Stimulated activated naive CD8-positive, alpha-beta T cell treated with anti-CD3 and anti-CD28 coated beads, Interleukin-15, amount 100 ng/mL, for 72 hours (primary cell): ENCODE data around the gene MAPK13.
"Not testable (repeated sequence)": the region's sequence is repeated elsewhere in the genome, so short reads cannot be mapped to it uniquely, and the experiment has no call there.

Experiments used
- ATAC-seq: fragments of 150-1000 bp; cut with Tn5 transposase; 2 replicates; pipeline ENCODE4 v1.10.0; 2021; ENCODE audit warnings: mild to moderate bottlenecking, moderate library complexity
- DNase-seq, 2 donors: peaks; one replicate each; pipeline ENCODE4 v3.0.0; 2021 to 2022
- H3K27ac Mint-ChIP-seq, 2 donors: one replicate each; pipeline ENCODE4 v1.8.0; 2022; ENCODE audit warnings: mild to moderate bottlenecking in 2 of 2, mixed read lengths in 2 of 2, moderate library complexity in 2 of 2
- H3K27me3 Mint-ChIP-seq: one replicate; pipeline ENCODE4 v1.8.0; 2022; ENCODE audit warnings: mixed read lengths
- H3K4me1 Mint-ChIP-seq: one replicate; pipeline ENCODE4 v1.8.0; 2022; ENCODE audit warnings: mild to moderate bottlenecking, mixed read lengths
- H3K4me3 Mint-ChIP-seq, 2 donors: one replicate each; pipeline ENCODE4 v1.8.0; 2022; ENCODE audit warnings: mild to moderate bottlenecking in 2 of 2, mixed read lengths in 2 of 2, moderate library complexity in 1 of 2
- H3K9me3 Mint-ChIP-seq, 2 donors: one replicate each; pipeline ENCODE4 v1.8.0; 2022; ENCODE audit warnings: mixed read lengths in 2 of 2

Gene MAPK13

GRCh38 chr6:36129941-36130666 lies at the start of gene MAPK13:
MAPK13 (plus strand) TSS chr6:36130513; CDS start chr6:36130583, 70 bp downstream.
- H3K4me3 Mint-ChIP-seq: peak within 1 kb of the TSS; percentile 88 to 90
- ATAC-seq (peak; percentile 37), DNase-seq (peak in 1 of 2 donors; percentile 55)
- H3K4me1 Mint-ChIP-seq: peaks cover 64% of the 10 kb centered on the region
- H3K27me3 Mint-ChIP-seq: no peaks in the 10 kb centered on the region
- no peaks in the 10 kb centered on the region for H3K9me3 Mint-ChIP-seq
- H3K27ac Mint-ChIP-seq: peak within 1 kb of the TSS; percentile 95

GRCh38 chr6:36082318-36082717 lies 48.0 kb upstream of the MAPK13 start:
- ATAC-seq (no peak), DNase-seq (no peak)
- no peak overlapping the region for H3K27ac Mint-ChIP-seq
- peaks cover 4 to 19% of the 10 kb centered on the region in 2 donors for H3K9me3 Mint-ChIP-seq
- H3K4me3 Mint-ChIP-seq: no peak overlapping the region
- no peaks in the 10 kb centered on the region for H3K27me3 Mint-ChIP-seq
- peaks cover 9% of the 10 kb centered on the region for H3K4me1 Mint-ChIP-seq

GRCh38 chr6:36083446-36083845 lies 46.9 kb upstream of the MAPK13 start:
- H3K9me3 Mint-ChIP-seq: peaks cover 4 to 19% of the 10 kb centered on the region in 2 donors
- no peak overlapping the region for H3K4me3 Mint-ChIP-seq
- H3K27me3 Mint-ChIP-seq: no peaks in the 10 kb centered on the region
- no peak overlapping the region for H3K27ac Mint-ChIP-seq
- H3K4me1 Mint-ChIP-seq: peaks cover 9% of the 10 kb centered on the region
- DNase-seq (no peak), ATAC-seq (no peak)

GRCh38 chr6:36088204-36088603 lies 42.1 kb upstream of the MAPK13 start:
- H3K27me3 Mint-ChIP-seq, H3K4me1 Mint-ChIP-seq, H3K27ac Mint-ChIP-seq, ATAC-seq, DNase-seq, H3K4me3 Mint-ChIP-seq: not testable (repeated sequence)
- peaks cover 4 to 13% of the 10 kb centered on the region in 2 donors for H3K9me3 Mint-ChIP-seq

- ATAC-seq: no peak
Observed at GRCh38 chr6:36089048-36089447, 41.3 kb upstream of the MAPK13 start.

GRCh38 chr6:36094238-36094637 lies 36.1 kb upstream of the MAPK13 start:
- H3K27me3 Mint-ChIP-seq: no peaks in the 10 kb centered on the region
- peaks cover 30% of the 10 kb centered on the region for H3K4me1 Mint-ChIP-seq
- DNase-seq (no peak), ATAC-seq (no peak)
- H3K9me3 Mint-ChIP-seq: no peaks in the 10 kb centered on the region
- no peak overlapping the region for H3K4me3 Mint-ChIP-seq
- H3K27ac Mint-ChIP-seq: no peak overlapping the region

More at GRCh38 chr6:36089048-36089447, 41.3 kb upstream of the MAPK13 start:
- Mint-ChIP-seq H3K4me3 (no peak overlapping the region), H3K9me3 (peaks cover 4 to 13% of the 10 kb centered on the region in 2 donors), H3K4me1 (peaks cover 10% of the 10 kb centered on the region), H3K27ac (no peak overlapping the region), H3K27me3 (no peaks in the 10 kb centered on the region)
- DNase-seq: no peak

DNA sequence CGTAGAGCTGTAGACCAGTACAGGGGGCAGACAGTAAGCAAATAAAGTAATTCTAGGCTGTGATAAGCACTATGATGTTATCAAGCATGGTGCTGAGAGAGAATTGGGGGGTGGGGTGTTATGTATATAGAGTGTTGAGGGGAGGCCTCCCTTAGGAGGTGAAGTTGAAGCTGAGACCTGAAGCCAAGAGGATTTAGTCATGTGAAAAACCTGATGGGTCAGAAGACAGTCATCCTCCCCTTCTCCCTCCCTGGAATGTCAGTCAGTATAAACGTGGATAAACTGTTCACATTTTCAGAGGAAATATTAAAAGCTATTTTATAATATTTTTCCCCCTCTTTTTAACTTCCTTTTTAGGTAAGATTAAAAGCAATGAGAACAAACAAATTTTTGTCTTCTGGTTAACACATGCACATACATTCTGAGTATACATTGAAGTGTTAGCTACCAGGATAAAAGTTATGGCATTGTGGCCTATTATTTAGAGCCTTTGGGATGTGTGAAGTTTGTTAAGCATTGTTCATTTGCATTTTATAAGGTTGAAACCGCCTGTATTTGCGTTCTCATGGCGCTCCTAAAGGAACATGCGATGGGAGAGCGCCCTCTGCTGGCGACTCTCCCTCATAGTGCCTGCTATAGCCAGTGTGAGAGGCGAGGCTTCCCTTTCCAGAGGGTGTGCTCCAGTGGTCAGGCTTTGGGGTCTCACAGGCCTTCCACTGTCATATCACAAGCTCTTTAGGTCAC lies 35.4 kb upstream of the MAPK13 start:
- peaks cover 37% of the 10 kb centered on the region for H3K4me1 Mint-ChIP-seq
- peak; percentile 73 to 74 for DNase-seq
- H3K27me3 Mint-ChIP-seq: no peaks in the 10 kb centered on the region
- peak; percentile 94 for ATAC-seq
- H3K9me3 Mint-ChIP-seq: no peaks in the 10 kb centered on the region
- H3K4me3 Mint-ChIP-seq: no peak overlapping the region
- peak overlapping the region; percentile 23 to 76 for H3K27ac Mint-ChIP-seq

- ATAC-seq (peak; percentile 50), DNase-seq (no peak)
- Mint-ChIP-seq H3K9me3 (no peaks in the 10 kb centered on the region), H3K4me3 (no peak overlapping the region), H3K27ac (peak overlapping the region in 1 of 2 donors; percentile 27), H3K4me1 (peaks cover 45% of the 10 kb centered on the region), H3K27me3 (no peaks in the 10 kb centered on the region)
Observed at GRCh38 chr6:36095497-36096391, 34.6 kb upstream of the MAPK13 start.

DNA sequence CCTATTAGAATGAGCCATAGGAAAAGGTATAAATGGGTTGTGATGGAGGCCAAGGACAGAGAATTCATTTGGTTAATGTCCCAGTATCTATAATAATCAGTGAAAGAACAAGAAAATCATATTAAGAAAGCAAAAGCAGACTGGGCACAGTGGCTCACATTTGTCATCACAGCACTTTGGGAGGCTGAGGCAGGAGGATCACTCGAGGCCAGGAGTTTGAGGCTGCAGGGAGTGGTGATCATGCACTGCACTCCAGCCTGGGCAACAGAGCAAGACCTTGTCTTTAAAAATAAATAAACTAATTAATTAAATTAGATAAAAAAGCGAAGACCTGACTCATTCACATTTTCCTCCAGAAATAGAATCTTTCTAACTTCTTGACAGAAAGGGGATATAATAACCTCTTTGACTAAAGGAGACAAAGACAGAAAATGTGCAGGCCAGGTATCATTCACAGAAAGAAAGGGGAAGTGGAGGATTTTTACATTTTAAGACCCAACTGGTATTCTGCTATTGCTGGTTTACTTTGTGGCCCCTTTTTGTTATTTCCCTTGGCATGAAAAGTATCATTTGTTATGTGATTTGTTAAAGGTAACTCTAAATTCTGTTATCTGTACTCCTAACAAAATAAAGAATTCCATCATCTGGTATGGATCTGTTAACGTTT lies 31.9 kb upstream of the MAPK13 start:
- Mint-ChIP-seq H3K9me3 (no peaks in the 10 kb centered on the region), H3K27me3 (no peaks in the 10 kb centered on the region), H3K4me1 (peaks cover 39% of the 10 kb centered on the region), H3K4me3 (no peak overlapping the region), H3K27ac (no peak overlapping the region)
- no peak for ATAC-seq
- no peak for DNase-seq

DNA sequence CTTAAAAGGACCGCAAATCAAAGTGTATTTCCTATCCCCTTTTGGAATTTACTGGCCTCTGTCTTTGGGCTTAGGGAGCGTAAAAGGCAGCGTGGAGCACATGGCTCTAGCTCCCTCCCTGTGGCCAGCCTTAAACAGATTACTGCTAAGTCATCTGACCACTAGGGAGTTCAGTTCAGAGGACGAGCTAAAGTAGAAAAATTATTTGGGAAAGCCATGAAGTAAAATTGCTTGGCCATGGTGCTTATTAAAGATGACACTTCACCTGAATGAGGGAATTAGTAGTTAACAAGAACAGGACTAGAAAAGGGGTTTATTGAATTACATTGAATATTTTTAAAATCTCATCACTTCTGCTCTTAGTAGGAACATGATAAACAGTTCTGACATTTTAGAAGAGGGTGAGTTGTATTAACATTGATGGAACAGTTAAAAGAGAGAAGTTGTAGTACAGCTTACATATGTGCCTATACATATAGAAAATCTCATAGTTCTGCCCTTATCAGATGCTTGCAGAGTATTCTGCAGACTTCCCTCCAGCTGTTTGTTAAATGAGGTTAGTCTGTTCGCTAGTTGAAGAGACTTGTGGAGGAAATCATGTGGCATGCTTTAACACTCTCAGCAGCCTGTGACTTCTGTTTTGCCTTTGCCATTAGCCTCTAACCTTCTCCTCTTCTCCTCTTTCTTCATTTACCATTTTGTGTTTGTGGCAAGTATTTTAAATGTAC lies 31.2 kb upstream of the MAPK13 start:
- peaks cover 37% of the 10 kb centered on the region for H3K4me1 Mint-ChIP-seq
- no peaks in the 10 kb centered on the region for H3K9me3 Mint-ChIP-seq
- ATAC-seq (no peak), DNase-seq (no peak)
- H3K27ac Mint-ChIP-seq: peak overlapping the region in 1 of 2 donors; percentile 21
- H3K27me3 Mint-ChIP-seq: no peaks in the 10 kb centered on the region
- no peak overlapping the region for H3K4me3 Mint-ChIP-seq

GRCh38 chr6:36099869-36100483 lies 30.3 kb upstream of the MAPK13 start:
- Mint-ChIP-seq H3K9me3 (no peaks in the 10 kb centered on the region), H3K4me1 (peaks cover 31% of the 10 kb centered on the region), H3K27ac (no peak overlapping the region), H3K4me3 (no peak overlapping the region), H3K27me3 (no peaks in the 10 kb centered on the region)
- DNase-seq: no peak
- ATAC-seq: peak; percentile 81

- Mint-ChIP-seq H3K4me3 (no peak overlapping the region), H3K9me3 (no peaks in the 10 kb centered on the region), H3K27ac (no peak overlapping the region), H3K27me3 (no peaks in the 10 kb centered on the region), H3K4me1 (peaks cover 25% of the 10 kb centered on the region)
- no peak for DNase-seq
- no peak for ATAC-seq
Observed at GRCh38 chr6:36101691-36102090, 28.6 kb upstream of the MAPK13 start.

- no peak for ATAC-seq
- H3K27ac Mint-ChIP-seq: peak overlapping the region in 1 of 2 donors; percentile 0
- DNase-seq: no peak
Observed at GRCh38 chr6:36102853-36103252, 27.5 kb upstream of the MAPK13 start.

DNA sequence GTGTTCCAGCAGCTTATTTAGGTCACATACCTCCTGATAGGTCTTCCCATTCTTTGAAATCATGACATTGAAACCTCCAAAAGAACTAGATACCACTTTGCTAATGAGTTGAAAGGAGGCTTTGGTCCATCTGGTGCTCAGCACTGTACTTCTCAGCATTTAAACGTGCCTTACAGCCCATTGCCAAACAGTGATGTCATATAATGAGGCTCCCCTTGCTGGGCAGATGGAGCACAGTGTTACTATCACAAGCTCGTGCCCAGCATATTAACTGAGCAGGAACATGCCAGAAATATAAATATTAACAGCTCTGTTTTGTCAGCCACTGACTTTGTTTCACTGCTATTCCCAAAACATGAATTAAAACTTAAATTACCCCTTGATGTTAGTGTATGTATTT lies 25.5 kb upstream of the MAPK13 start:
- no peaks in the 10 kb centered on the region for H3K27me3 Mint-ChIP-seq
- H3K4me1 Mint-ChIP-seq: peaks cover 36% of the 10 kb centered on the region
- H3K4me3 Mint-ChIP-seq: no peak overlapping the region
- ATAC-seq: no peak
- no peaks in the 10 kb centered on the region for H3K9me3 Mint-ChIP-seq
- H3K27ac Mint-ChIP-seq: no peak overlapping the region
- DNase-seq: no peak

More at GRCh38 chr6:36102853-36103252, 27.5 kb upstream of the MAPK13 start:
- Mint-ChIP-seq H3K4me3 (no peak overlapping the region), H3K9me3 (no peaks in the 10 kb centered on the region), H3K4me1 (peaks cover 29% of the 10 kb centered on the region), H3K27me3 (no peaks in the 10 kb centered on the region)
